Keratinocyte (primary cell): ENCODE data around the gene OTOL1.

Experiments
- CTCF ChIP-seq, 3 experiments: IDR thresholded peaks in 1 of 3; conservative IDR thresholded peaks in 1 of 3; optimal IDR thresholded peaks in 1 of 3; 2 replicates in 2 of 3; 3 replicates in 1 of 3; pipeline versions ENCODE3 to v1.5.1; 2011; ENCODE audit warnings: low read length in 3 of 3, mild to moderate bottlenecking in 3 of 3, moderate library complexity in 2 of 3, control low read depth in 1 of 3, inconsistent platforms in 1 of 3; ENCODE audit not compliant: insufficient read depth in 2 of 3; ENCODE audit errors: extremely low read depth in 1 of 3
- EZH2 ChIP-seq: IDR thresholded peaks from one replicate; pipeline ENCODE4 v1.6.1; 2012; ENCODE audit warnings: inconsistent platforms, mild to moderate bottlenecking, low read length, moderate library complexity

- peak in 2 of 3 experiments; percentile 28 to 33 for TF ChIP-seq CTCF (optimal IDR thresholded peaks at IDR 0.05 in 1 of 3, IDR thresholded peaks at IDR 0.05 in 1 of 3, conservative IDR thresholded peaks at IDR 0.05 in 1 of 3; ENCODE audit: extremely low read depth in 1 of 3, insufficient read depth in 2 of 3, low read length in 3 of 3)
- TF ChIP-seq EZH2, result no peak
These were observed 12.4 kb downstream of the OTOL1 start for GRCh38 chr3:161508852-161509477.
